H1 (cell line): Measurements from ENCODE around the gene PDZRN3. TPM values are rescaled to one million over a fixed set of nuclear protein-coding genes. Genes with fewer than 3 reads are reported as not detected.

Experiments
- CTCF ChIA-PET: fragments of 300-600 bp; sonication (Branson Sonifier 250); formaldehyde crosslinking; loops from one replicate; lab custom pipeline; 2021; ENCODE audit not compliant: partially characterized antibody; lab: Charles Lee
- POLR2A ChIA-PET: fragments of 300-600 bp; sonication (Branson Sonifier 250); formaldehyde crosslinking; loops from one replicate; lab custom pipeline; 2021; ENCODE audit warnings: inconsistent platforms; ENCODE audit not compliant: partially characterized antibody; lab: Charles Lee
- DNase-seq, 2 experiments: peaks; one replicate each; pipeline versions ENCODE4 v3.0.0 to v3.0.0-alpha.2; 2010 to 2022; ENCODE audit warnings: low spot score in 2 of 2, low read depth in 1 of 2, mixed read lengths in 1 of 2
- FAIRE-seq: peaks from 2 replicates; lab custom pipeline; 2011; peaks lifted over from hg19 to GRCh38; lab: Jason Lieb, UNC
- H2AFZ ChIP-seq: 2 replicates; pipeline ENCODE4 v1.8.1; 2012; ENCODE audit warnings: low read length, inconsistent platforms
- H2AK5ac ChIP-seq: 2 replicates; pipeline ENCODE4 v1.6.1; 2013; ENCODE audit warnings: low read depth, low read length
- H2BK120ac ChIP-seq: replicated peaks from 2 replicates; pipeline ENCODE3; 2013; ENCODE audit warnings: low read depth, low read length, inconsistent platforms
- H2BK12ac ChIP-seq: 2 replicates; pipeline ENCODE4 v1.6.1; 2013; ENCODE audit warnings: low read depth, low read length
- H2BK15ac ChIP-seq: 2 replicates; pipeline ENCODE4 v1.6.1; 2013; ENCODE audit warnings: low read length
- H2BK20ac ChIP-seq: 2 replicates; pipeline ENCODE4 v1.6.1; 2013; ENCODE audit warnings: low read length
- H2BK5ac ChIP-seq: 2 replicates; pipeline ENCODE4 v1.6.1; 2013; ENCODE audit warnings: low read depth, low read length
- H3K14ac ChIP-seq: 2 replicates; pipeline ENCODE4 v1.6.1; 2013; ENCODE audit warnings: inconsistent platforms; ENCODE audit not compliant: insufficient read length
- H3K18ac ChIP-seq: 2 replicates; pipeline ENCODE4 v1.6.1; 2013; ENCODE audit warnings: low read length; ENCODE audit errors: extremely low read depth
- H3K23ac ChIP-seq: 2 replicates; pipeline ENCODE4 v1.6.1; 2013; ENCODE audit warnings: inconsistent platforms; ENCODE audit not compliant: insufficient read length
- H3K23me2 ChIP-seq: 2 replicates; pipeline ENCODE4 v1.6.1; 2013; ENCODE audit warnings: low read depth, low read length
- H3K27ac ChIP-seq: 2 replicates; pipeline ENCODE4 v1.6.1; 2011; ENCODE audit warnings: low read depth, low read length, inconsistent platforms
- H3K27me3 ChIP-seq, 4 experiments: replicated peaks in 1 of 4; 1 replicate in 1 of 4; 2 replicates in 3 of 4; pipeline versions ENCODE4 v1.6.1 to v1.8.1; 2011 to 2013; ENCODE audit warnings: low read length in 3 of 4, mild to moderate bottlenecking in 3 of 4, inconsistent platforms in 2 of 4, mixed read lengths in 2 of 4, moderate library complexity in 1 of 4; ENCODE audit not compliant: control insufficient read depth in 3 of 4, insufficient read depth in 3 of 4; ENCODE audit errors: extremely low read depth in 1 of 4
- H3K36me3 ChIP-seq, 4 experiments: 2 replicates each; pipeline versions ENCODE4 v1.6.1 to v1.8.1; 2011 to 2013; ENCODE audit warnings: mild to moderate bottlenecking in 4 of 4, low read length in 3 of 4, moderate library complexity in 2 of 4, control low read depth in 1 of 4, inconsistent platforms in 1 of 4; ENCODE audit not compliant: insufficient read depth in 4 of 4, control insufficient read depth in 2 of 4
- H3K4ac ChIP-seq: replicated peaks from 2 replicates; pipeline ENCODE3; 2013; ENCODE audit warnings: low read length, low read depth, mixed read lengths, inconsistent platforms; ENCODE audit not compliant: insufficient read length
- H3K4me1 ChIP-seq, 4 experiments: replicated peaks in 1 of 4; 1 replicate in 1 of 4; 2 replicates in 3 of 4; pipeline versions ENCODE4 v1.6.1 to v1.8.1; 2011 to 2013; ENCODE audit warnings: low read length in 3 of 4, inconsistent platforms in 2 of 4, mixed read lengths in 1 of 4; ENCODE audit not compliant: insufficient read depth in 4 of 4, control insufficient read depth in 3 of 4
- H3K4me2 ChIP-seq, 2 experiments: 2 replicates each; pipeline versions ENCODE4 v1.6.1 to v1.8.1; 2011 to 2013; ENCODE audit warnings: low read depth in 2 of 2, low read length in 2 of 2, control low read depth in 1 of 2, inconsistent platforms in 1 of 2, mild to moderate bottlenecking in 1 of 2; ENCODE audit not compliant: insufficient read depth in 1 of 2
- H3K4me3 ChIP-seq, 4 experiments: fragments of 200-600, 300-600 bp in 1 of 4; sonication (generic), shearing (Covaris generic), sonication (Bioruptor Twin) in 1 of 4; 2 replicates each; pipeline versions ENCODE4 v1.5.1 to v1.8.1; 2011 to 2016; ENCODE audit warnings: low read length in 4 of 4, low read depth in 3 of 4, control low read depth in 2 of 4, inconsistent platforms in 2 of 4, mild to moderate bottlenecking in 2 of 4, mixed read lengths in 1 of 4, moderate library complexity in 1 of 4; ENCODE audit not compliant: insufficient read depth in 2 of 4; ENCODE audit errors: extremely low read depth in 1 of 4
- H3K56ac ChIP-seq: replicated peaks from 2 replicates; pipeline ENCODE3; 2013; ENCODE audit warnings: low read depth, mild to moderate bottlenecking, mixed read lengths, low read length, inconsistent platforms; ENCODE audit not compliant: insufficient read length
- H3K79me1 ChIP-seq: 2 replicates; pipeline ENCODE4 v1.6.1; 2013; ENCODE audit warnings: low read depth, low read length, control low read depth
- H3K79me2 ChIP-seq, 2 experiments: 2 replicates each; pipeline versions ENCODE4 v1.6.1 to v1.8.1; 2012 to 2013; ENCODE audit warnings: low read length in 2 of 2, mild to moderate bottlenecking in 2 of 2, inconsistent platforms in 1 of 2; ENCODE audit not compliant: insufficient read depth in 2 of 2, control insufficient read depth in 1 of 2
- H3K9ac ChIP-seq, 4 experiments: replicated peaks in 1 of 4; 1 replicate in 1 of 4; 2 replicates in 3 of 4; pipeline versions ENCODE4 v1.6.1 to v1.8.1; 2011 to 2013; ENCODE audit warnings: low read depth in 3 of 4, low read length in 3 of 4, control low read depth in 2 of 4, mild to moderate bottlenecking in 2 of 4, moderate library complexity in 2 of 4, inconsistent platforms in 1 of 4; ENCODE audit errors: extremely low read depth in 1 of 4
- H3K9me3 ChIP-seq, 2 experiments: 2 replicates each; pipeline versions ENCODE4 v1.6.1 to v1.8.1; 2012 to 2013; ENCODE audit warnings: mild to moderate bottlenecking in 2 of 2, moderate library complexity in 2 of 2, control low read depth in 1 of 2, inconsistent platforms in 1 of 2, low read depth in 1 of 2, low read length in 1 of 2, mixed read lengths in 1 of 2; ENCODE audit not compliant: insufficient read depth in 2 of 2
- H4K20me1 ChIP-seq, 2 experiments: replicated peaks in 1 of 2; 2 replicates each; pipeline versions ENCODE3 to v1.8.1; 2011 to 2013; ENCODE audit warnings: inconsistent platforms in 2 of 2, low read length in 2 of 2, mild to moderate bottlenecking in 1 of 2; ENCODE audit not compliant: insufficient read depth in 2 of 2, control insufficient read depth in 1 of 2
- H4K5ac ChIP-seq: 2 replicates; pipeline ENCODE4 v1.6.1; 2013; ENCODE audit warnings: low read length, low read depth, mixed read lengths, inconsistent platforms; ENCODE audit not compliant: insufficient read length
- H4K8ac ChIP-seq: 2 replicates; pipeline ENCODE4 v1.8.0; 2013; ENCODE audit warnings: mild to moderate bottlenecking, moderate library complexity, low read length, inconsistent platforms; ENCODE audit not compliant: insufficient read depth; ENCODE audit errors: extremely low read depth
- H4K91ac ChIP-seq: replicated peaks from 2 replicates; pipeline ENCODE3; 2013; ENCODE audit warnings: low read length, mixed read lengths, inconsistent platforms; ENCODE audit not compliant: insufficient read length
- BCL11A ChIP-seq, 2 experiments: IDR thresholded peaks; one replicate each; pipeline ENCODE4 v1.6.1; 2011; ENCODE audit warnings: low read depth in 2 of 2, low read length in 2 of 2, mild to moderate bottlenecking in 2 of 2
- HDAC6 ChIP-seq: IDR thresholded peaks from one replicate; pipeline ENCODE4 v1.7.1; 2012; ENCODE audit warnings: low read depth, mild to moderate bottlenecking, inconsistent platforms, low read length, moderate library complexity
- RBBP5 ChIP-seq: IDR thresholded peaks from 2 replicates; pipeline ENCODE4 v1.7.1; 2012; ENCODE audit warnings: low read depth, mild to moderate bottlenecking, inconsistent platforms, low read length, moderate library complexity, borderline replicate concordance
- SUZ12 ChIP-seq: fragments of 200-600 bp; sonication (generic); IDR thresholded peaks from 2 replicates; pipeline ENCODE4 v1.6.1; 2012; ENCODE audit warnings: mild to moderate bottlenecking, inconsistent platforms, low read length, moderate library complexity, mixed read lengths
- WGBS, 2 experiments: shearing (Covaris generic) in 1 of 2; methylation state at CpG; one replicate each; pipeline versions ENCODE4 v1.1.6 to v1.1.7; 2013 to 2015; ENCODE audit warnings: low lambda C conversion rate in 2 of 2, mixed read lengths in 2 of 2, inconsistent platforms in 1 of 2, low coverage in 1 of 2, missing lambda C conversion rate in 1 of 2; ENCODE audit not compliant: insufficient replicate concordance in 2 of 2, insufficient coverage in 1 of 2, insufficient read length in 1 of 2; ENCODE audit errors: extremely low coverage in 1 of 2, missing lambda C conversion rate in 1 of 2; 5-methylcytosine and 5-hydroxymethylcytosine counted together
- polyA plus RNA-seq, 7 experiments: library from polyadenylated mRNA; depleted of rRNA in 3 of 7; stranded (reverse) in 5 of 7; unstranded in 2 of 7; fragments of >200 nt in 5 of 7; fragments of 200-250 nt in 2 of 7; gene quantifications; 1 replicate in 5 of 7; 2 replicates in 1 of 7; 4 replicates in 1 of 7; pipeline versions ENCODE4 v1.2.1 to v1.2.3, GENCODE V29; 2011 to 2013; ENCODE audit warnings: missing spikeins in 2 of 7, mixed read lengths in 2 of 7
- total RNA-seq: library from RNA; stranded (reverse); fragmentation: NEBNext Ultra II Directional; extraction: Animal tissue kit (Norgen Biotek cat#: 25700); gene quantifications from 2 replicates; pipeline ENCODE4 v1.2.1, GENCODE V29; 2021

The PDZRN3 gene
- total and polyA plus RNA-seq, 2 of the 8 experiments (the other 6 are each of a cell fraction or from before 2014, with no cell fraction given): 4.2 to 20.5 TPM

GRCh38 chr3:73493543-73494308 is 131.0 kb downstream of the PDZRN3 start:
- H3K36me3 ChIP-seq: no peaks in the 10 kb centered on the region
- H3K4me1 ChIP-seq: peaks cover 0 to 13% (median 5%) of the 10 kb centered on the region in 4 experiments; a peak in 4 of 7 replicates
- H3K4me3 ChIP-seq: no peak overlapping the region
- H3K27ac ChIP-seq: no peak overlapping the region
- no peak overlapping the region for H3K14ac ChIP-seq
- peaks cover 0 to 7% of the 10 kb centered on the region in 2 experiments; a peak in 1 of 4 replicates for H3K79me2 ChIP-seq
- no peaks in the 10 kb centered on the region for H3K9me3 ChIP-seq
- H3K23ac ChIP-seq: no peak overlapping the region
- H2BK5ac ChIP-seq: no peak overlapping the region
- TF ChIP-seq HDAC6 (no peak), RBBP5 (no peak), SUZ12 (no peak), BCL11A (IDR thresholded peaks at IDR 0.05; ENCODE audit: low read depth in 2 of 2, low read length in 2 of 2) (no peak)
- TF ChIP-seq, all 59 proteins: peak for 0
- H2BK20ac ChIP-seq: no peak overlapping the region
- no peak overlapping the region for H2BK15ac ChIP-seq
- H3K4me2 ChIP-seq: no peak overlapping the region
- no peaks in the 10 kb centered on the region; the same call in 1 of the 2 replicates for H3K79me1 ChIP-seq
- no peak overlapping the region for H3K9ac ChIP-seq
- no peak overlapping the region for H3K18ac ChIP-seq
- H3K4ac ChIP-seq: no peak overlapping the region
- POLR2A ChIA-PET: no interaction called here
- no peak overlapping the region for H2AFZ ChIP-seq
- no peaks in the 10 kb centered on the region for H3K27me3 ChIP-seq
- WGBS, 2 experiments: 75% methylated on average over 7 of the region's 7 CpGs; no CpG with 5 or more reads in 1 of the 2 experiments
- H2BK120ac ChIP-seq: no peak overlapping the region
- peak overlapping the region; percentile 41; the same call in 1 of the 2 replicates for H2BK12ac ChIP-seq
- no peaks in the 10 kb centered on the region for H3K23me2 ChIP-seq
- H3K56ac ChIP-seq: no peak overlapping the region
- H2AK5ac ChIP-seq: no peak overlapping the region
- no peak overlapping the region for H4K8ac ChIP-seq
- H4K91ac ChIP-seq: no peak overlapping the region
- FAIRE-seq: no peak
- no peak for DNase-seq
- CTCF ChIA-PET: interaction anchor here (1.0 kb wide), 1 partner anchor 14 kb away, joined by 5 read pairs; no protein-coding TSS in a partner anchor
- no peaks in the 10 kb centered on the region for H4K20me1 ChIP-seq
- no peak overlapping the region for H4K5ac ChIP-seq
